Limb (tissue), 2 donors: ENCODE data around the gene FMN1.
A peak's percentile ranks its signal among the peaks of the same experiment; 100 is the strongest.

ENCODE experiments used
- DNase-seq, 2 donors: peaks; one replicate each; pipeline ENCODE4 v3.0.0-alpha.2; 2016; ENCODE audit errors: extremely low spot score in 2 of 2

Gene FMN1

GRCh38 chr15:32834156-32834555, 360.4 kb downstream of the FMN1 start:
- DNase-seq = no peak

- no peak for DNase-seq
These were observed 361.1 kb downstream of the FMN1 start for GRCh38 chr15:32833379-32833821.

- DNase-seq = no peak
These were observed 363.0 kb downstream of the FMN1 start for GRCh38 chr15:32831485-32831884.

- DNase-seq = no peak
These were observed 364.3 kb downstream of the FMN1 start for GRCh38 chr15:32830241-32830640.

- no peak for DNase-seq
These were observed 365.1 kb downstream of the FMN1 start for GRCh38 chr15:32829436-32829835.

- no peak for DNase-seq
These were observed 365.9 kb downstream of the FMN1 start for GRCh38 chr15:32828507-32829186.

- no peak for DNase-seq
These were observed 367.8 kb downstream of the FMN1 start for GRCh38 chr15:32826685-32827084.

GRCh38 chr15:32825219-32825618, 369.3 kb downstream of the FMN1 start:
- no peak for DNase-seq

GRCh38 chr15:32824777-32825176, 369.7 kb downstream of the FMN1 start:
- no peak for DNase-seq

GRCh38 chr15:32823750-32824149, 370.8 kb downstream of the FMN1 start:
- DNase-seq = no peak

- no peak for DNase-seq
These were observed 371.8 kb downstream of the FMN1 start for GRCh38 chr15:32822739-32823138.

GRCh38 chr15:32819448-32819847, 375.1 kb downstream of the FMN1 start:
- no peak for DNase-seq

GRCh38 chr15:32818758-32819447, 375.6 kb downstream of the FMN1 start:
- peak in 1 of 2 donors; percentile 38 for DNase-seq

- no peak for DNase-seq
These were observed 376.9 kb downstream of the FMN1 start for GRCh38 chr15:32817577-32817976.

GRCh38 chr15:32807331-32807730, 387.2 kb downstream of the FMN1 start:
- no peak for DNase-seq

- DNase-seq = no peak
These were observed 390.9 kb downstream of the FMN1 start for GRCh38 chr15:32803631-32804030.

- peak; percentile 19 to 43 for DNase-seq
These were observed 392.1 kb downstream of the FMN1 start for GRCh38 chr15:32802286-32802936.

GRCh38 chr15:32799936-32800535, 394.5 kb downstream of the FMN1 start:
- no peak for DNase-seq

GRCh38 chr15:32796856-32797255, 397.7 kb downstream of the FMN1 start:
- no peak for DNase-seq

GRCh38 chr15:32794973-32795372, 399.5 kb downstream of the FMN1 start:
- DNase-seq = no peak

GRCh38 chr15:32792436-32792835, 402.1 kb downstream of the FMN1 start:
- DNase-seq = no peak

- no peak for DNase-seq
These were observed 404.0 kb downstream of the FMN1 start for GRCh38 chr15:32790352-32790999.
